DOHH2 (cell line): ENCODE measurements around the gene FBP1.

ENCODE experiments used
- CTCF ChIP-seq: fragments of 200-600 bp; sonication (generic); IDR thresholded peaks from one replicate; pipeline ENCODE4 v1.5.1; 2014; ENCODE audit warnings: antibody characterized with exemption, mild to moderate bottlenecking, low read depth, low read length; ENCODE audit not compliant: poor library complexity, severe bottlenecking
- EZH2phosphoT487 ChIP-seq: fragments of 200-600 bp; sonication (generic); IDR thresholded peaks from 2 replicates; pipeline ENCODE4 v1.6.1; 2017; ENCODE audit warnings: borderline replicate concordance, mild to moderate bottlenecking, antibody characterized with exemption, low read length, moderate library complexity, mixed read lengths

- TF ChIP-seq CTCF (no peak), EZH2phosphoT487 (no peak)
Observed at GRCh38 chr9:94625835-94626234, 13.5 kb downstream of the FBP1 start.
